ENCODE measurements around the gene PITPNC1. TPM values are rescaled to one million over a fixed set of nuclear protein-coding genes. Genes with fewer than 3 reads are reported as not detected.
"Not testable (repeated sequence)": the region's sequence is repeated elsewhere in the genome, so short reads cannot be mapped to it uniquely, and the experiment has no call there.

Gene PITPNC1
- total RNA-seq, 1 donor from 2014 or later: 13.0 TPM

GRCh38 chr17:67430515-67430914 is 53.4 kb downstream of the PITPNC1 start:
- not testable (repeated sequence) for DNase-seq (ENCODE audit: extremely low read depth, low read depth, low spot score)

- DNase-seq (ENCODE audit: extremely low read depth, low read depth, low spot score): no peak
Measured at GRCh38 chr17:67431249-67432015, 54.4 kb downstream of the PITPNC1 start.

GRCh38 chr17:67433248-67433924 is 56.3 kb downstream of the PITPNC1 start:
- no peak for DNase-seq (ENCODE audit: extremely low read depth, low read depth, low spot score)

GRCh38 chr17:67434061-67434525 is 57.0 kb downstream of the PITPNC1 start:
- DNase-seq (ENCODE audit: extremely low read depth, low read depth, low spot score): no peak

- DNase-seq (ENCODE audit: extremely low read depth, low read depth, low spot score): no peak
Measured at GRCh38 chr17:67435122-67435521, 58.0 kb downstream of the PITPNC1 start.

GRCh38 chr17:67435786-67436185 is 58.7 kb downstream of the PITPNC1 start:
- no peak for DNase-seq (ENCODE audit: extremely low read depth, low read depth, low spot score)

GRCh38 chr17:67436233-67436632 is 59.2 kb downstream of the PITPNC1 start:
- no peak for DNase-seq (ENCODE audit: extremely low read depth, low read depth, low spot score)

- DNase-seq (ENCODE audit: extremely low read depth, low read depth, low spot score): no peak
Measured at GRCh38 chr17:67438667-67439066, 61.6 kb downstream of the PITPNC1 start.

GRCh38 chr17:67439269-67439668 is 62.2 kb downstream of the PITPNC1 start:
- DNase-seq (ENCODE audit: extremely low read depth, low read depth, low spot score): no peak

- no peak for DNase-seq (ENCODE audit: extremely low read depth, low read depth, low spot score)
Measured at GRCh38 chr17:67440277-67441051, 63.4 kb downstream of the PITPNC1 start.

GRCh38 chr17:67441052-67441895 is 64.2 kb downstream of the PITPNC1 start:
- no peak for DNase-seq (ENCODE audit: extremely low read depth, low read depth, low spot score)

GRCh38 chr17:67441896-67442219 is 64.8 kb downstream of the PITPNC1 start:
- no peak for DNase-seq (ENCODE audit: extremely low read depth, low read depth, low spot score)

GRCh38 chr17:67442787-67443624 is 65.9 kb downstream of the PITPNC1 start:
- DNase-seq (ENCODE audit: extremely low read depth, low read depth, low spot score): no peak

GRCh38 chr17:67443931-67444595 is 67.0 kb downstream of the PITPNC1 start:
- DNase-seq (ENCODE audit: extremely low read depth, low read depth, low spot score): no peak

GRCh38 chr17:67448449-67448848 is 71.4 kb downstream of the PITPNC1 start:
- no peak for DNase-seq (ENCODE audit: extremely low read depth, low read depth, low spot score)

- DNase-seq (ENCODE audit: extremely low read depth, low read depth, low spot score): no peak
Measured at GRCh38 chr17:67449065-67449464, 72.0 kb downstream of the PITPNC1 start.

- no peak for DNase-seq (ENCODE audit: extremely low read depth, low read depth, low spot score)
Measured at GRCh38 chr17:67449845-67450755, 73.0 kb downstream of the PITPNC1 start.

Measured in glomerular endothelial cell (primary cell).